Esophagus (tissue), 2 donors: ENCODE data around the gene CISH. TPM values are rescaled to one million over a fixed set of nuclear protein-coding genes. Genes with fewer than 3 reads are reported as not detected.

Experiments used
- H3K27ac ChIP-seq, 2 donors: one replicate each; pipeline ENCODE4 v1.5.1; 2013; ENCODE audit warnings: low read depth in 2 of 2, mild to moderate bottlenecking in 2 of 2, inconsistent platforms in 1 of 2, low read length in 1 of 2, moderate library complexity in 1 of 2
- H3K27me3 ChIP-seq, 2 donors: one replicate each; pipeline ENCODE4 v1.6.1; 2013; ENCODE audit warnings: low read length in 2 of 2, control low read depth in 1 of 2, mild to moderate bottlenecking in 1 of 2; ENCODE audit not compliant: insufficient read depth in 2 of 2, control insufficient read depth in 1 of 2
- H3K36me3 ChIP-seq, 2 donors: one replicate each; pipeline ENCODE4 v1.6.1; 2013; ENCODE audit warnings: low read length in 1 of 2; ENCODE audit not compliant: control insufficient read depth in 2 of 2, insufficient read depth in 2 of 2
- H3K4me1 ChIP-seq, 2 donors: one replicate each; pipeline ENCODE4 v1.6.1; 2013; ENCODE audit warnings: low read length in 1 of 2; ENCODE audit not compliant: control insufficient read depth in 2 of 2, insufficient read depth in 2 of 2
- H3K4me3 ChIP-seq, 2 donors: one replicate each; pipeline ENCODE4 v1.5.1; 2013; ENCODE audit warnings: low read length in 2 of 2, mild to moderate bottlenecking in 2 of 2, low read depth in 1 of 2, moderate library complexity in 1 of 2
- H3K9me3 ChIP-seq, 2 donors: one replicate each; pipeline ENCODE4 v1.6.1; 2013; ENCODE audit warnings: mild to moderate bottlenecking in 2 of 2, low read depth in 1 of 2, low read length in 1 of 2, moderate library complexity in 1 of 2; ENCODE audit not compliant: control insufficient read depth in 2 of 2, insufficient read depth in 1 of 2
- WGBS, 2 donors: extraction: QIAGEN DNeasy Blood & Tissue Kit; methylation state at CpG; one replicate each; pipeline ENCODE4 v1.1.7; 2013; 5-methylcytosine and 5-hydroxymethylcytosine counted together
- polyA plus RNA-seq, 2 donors: library from polyadenylated mRNA; stranded (reverse); fragments of 200-250 nt; gene quantifications; one replicate each; pipeline ENCODE4 v1.2.3, GENCODE V29; 2013
- donor health status: healthy with polysubstance abuse.
- donor health status: Bipolar disorder and iron deficiency.

CISH gene
- polyA plus RNA-seq, 2 donors, result 5.5 to 7.0 TPM

DNA sequence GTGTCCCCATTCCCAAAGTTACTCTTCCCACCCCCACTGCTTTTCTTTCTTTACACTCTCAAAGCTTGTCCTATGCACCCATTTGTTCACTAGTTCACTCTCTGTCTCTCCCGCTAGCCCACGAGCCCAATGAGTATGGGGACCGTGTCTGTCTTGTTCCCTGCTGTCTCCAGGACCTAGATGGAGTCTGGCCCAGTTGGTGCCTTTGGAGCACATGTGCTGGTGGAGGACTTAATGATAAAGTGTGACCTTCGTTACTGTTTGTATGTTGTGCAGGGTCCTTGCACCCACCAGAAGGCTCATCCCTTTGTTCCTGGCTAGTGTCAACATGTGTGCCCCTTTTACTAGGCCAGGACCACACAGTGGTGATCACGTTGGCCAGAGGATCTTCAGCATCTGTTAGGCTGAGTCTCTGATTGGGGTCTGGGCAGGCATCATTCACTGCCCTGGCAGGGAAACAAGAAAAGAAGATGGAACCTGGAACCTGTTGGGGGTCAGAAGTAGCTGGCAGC lies 7.4 kb downstream of the CISH start:
- peaks cover 11 to 77% of the 10 kb centered on the region in 2 donors for H3K4me1 ChIP-seq
- H3K9me3 ChIP-seq, result no peaks in the 10 kb centered on the region
- H3K36me3 ChIP-seq, result peaks cover 0 to 26% of the 10 kb centered on the region in 2 donors
- 79 to 82% methylated on average over 5 of the region's 5 CpGs for WGBS, 2 donors
- no peaks in the 10 kb centered on the region for H3K27me3 ChIP-seq
- no peak overlapping the region for H3K4me3 ChIP-seq
- peak overlapping the region in 1 of 2 donors; percentile 44 for H3K27ac ChIP-seq

DNA sequence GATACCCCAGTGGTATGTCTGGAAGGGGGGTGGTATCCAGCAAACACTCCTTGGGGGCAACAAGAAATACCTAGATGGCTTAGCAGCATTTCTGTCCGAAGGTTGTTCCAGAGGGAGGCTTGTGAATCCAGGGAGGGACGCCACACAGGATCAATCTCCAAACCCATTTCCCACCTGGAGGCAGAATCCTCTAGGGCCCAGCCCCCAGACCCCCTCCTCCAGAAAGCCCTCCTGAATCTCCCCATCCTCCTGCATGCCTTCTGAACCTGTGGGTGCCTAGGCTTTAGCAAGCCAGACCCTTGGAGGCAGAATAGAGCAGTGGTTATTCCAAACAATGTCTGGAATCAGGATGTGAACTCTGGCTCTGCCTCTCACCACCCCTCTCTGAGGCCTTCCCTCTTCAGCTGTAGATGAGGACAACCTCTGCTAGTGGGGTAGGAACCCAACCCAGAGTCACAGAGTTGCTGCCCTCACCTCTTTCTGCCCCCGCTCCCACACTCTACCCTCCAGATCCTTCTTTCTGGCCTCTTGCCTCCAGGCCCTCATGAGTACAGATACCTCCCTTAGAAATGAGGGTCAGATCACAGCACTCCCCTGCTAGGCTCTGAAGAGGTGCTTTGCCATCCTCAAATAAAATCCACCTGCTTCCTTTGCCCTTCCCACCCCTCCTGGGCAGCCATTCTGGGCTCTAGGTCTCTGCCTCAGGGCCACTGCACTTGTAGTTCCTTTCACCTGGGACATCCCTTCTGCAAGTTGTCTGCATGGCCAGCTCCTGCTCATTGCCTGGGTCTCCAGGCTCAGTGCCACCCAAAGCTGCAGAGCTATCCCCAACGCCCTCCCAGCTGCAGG lies 8.1 kb downstream of the CISH start:
- Histone ChIP-seq H3K4me3 (no peak overlapping the region), H3K9me3 (no peaks in the 10 kb centered on the region), H3K36me3 (peaks cover 0 to 26% of the 10 kb centered on the region in 2 donors), H3K4me1 (peaks cover 11 to 79% of the 10 kb centered on the region in 2 donors), H3K27me3 (no peaks in the 10 kb centered on the region), H3K27ac (peak overlapping the region; percentile 99)
- WGBS, 2 donors, result 56 to 67% methylated on average over 4 of the region's 4 CpGs

DNA sequence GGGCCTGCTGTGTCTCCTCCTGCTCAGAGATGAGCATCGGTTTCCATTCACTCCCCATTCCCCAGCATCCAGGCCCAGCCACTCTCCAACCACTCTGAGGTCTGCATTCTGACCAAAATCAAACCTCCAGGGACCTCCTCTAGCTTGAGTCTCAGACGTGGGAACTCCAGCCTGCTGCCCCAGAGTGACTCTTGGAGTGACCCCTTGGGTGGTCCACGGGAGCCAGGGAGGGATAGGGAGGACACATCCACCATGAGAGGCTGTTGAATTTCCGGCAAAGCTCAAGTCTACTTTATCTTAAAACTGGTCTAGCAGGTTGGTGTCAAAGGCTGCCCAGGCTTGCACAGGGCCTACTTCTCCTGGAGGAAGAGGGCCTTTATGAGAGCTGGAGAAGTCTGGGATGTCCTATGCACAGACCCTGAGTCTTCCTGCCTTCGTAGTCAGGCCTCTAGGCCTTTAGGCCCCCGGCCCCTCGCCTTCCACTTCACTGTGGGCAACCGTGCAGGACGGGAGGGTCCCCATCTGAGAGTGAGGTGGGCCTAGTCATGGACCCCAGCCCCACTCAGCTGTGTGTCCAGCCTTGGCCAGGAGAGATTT lies 8.9 kb downstream of the CISH start:
- Histone ChIP-seq H3K27me3 (no peaks in the 10 kb centered on the region), H3K36me3 (peaks cover 0 to 21% of the 10 kb centered on the region in 2 donors), H3K4me3 (no peak overlapping the region), H3K9me3 (no peaks in the 10 kb centered on the region), H3K27ac (peak overlapping the region; percentile 99), H3K4me1 (peaks cover 11 to 72% of the 10 kb centered on the region in 2 donors)
- WGBS, 2 donors, result 45 to 52% methylated on average over 9 of the region's 9 CpGs

DNA sequence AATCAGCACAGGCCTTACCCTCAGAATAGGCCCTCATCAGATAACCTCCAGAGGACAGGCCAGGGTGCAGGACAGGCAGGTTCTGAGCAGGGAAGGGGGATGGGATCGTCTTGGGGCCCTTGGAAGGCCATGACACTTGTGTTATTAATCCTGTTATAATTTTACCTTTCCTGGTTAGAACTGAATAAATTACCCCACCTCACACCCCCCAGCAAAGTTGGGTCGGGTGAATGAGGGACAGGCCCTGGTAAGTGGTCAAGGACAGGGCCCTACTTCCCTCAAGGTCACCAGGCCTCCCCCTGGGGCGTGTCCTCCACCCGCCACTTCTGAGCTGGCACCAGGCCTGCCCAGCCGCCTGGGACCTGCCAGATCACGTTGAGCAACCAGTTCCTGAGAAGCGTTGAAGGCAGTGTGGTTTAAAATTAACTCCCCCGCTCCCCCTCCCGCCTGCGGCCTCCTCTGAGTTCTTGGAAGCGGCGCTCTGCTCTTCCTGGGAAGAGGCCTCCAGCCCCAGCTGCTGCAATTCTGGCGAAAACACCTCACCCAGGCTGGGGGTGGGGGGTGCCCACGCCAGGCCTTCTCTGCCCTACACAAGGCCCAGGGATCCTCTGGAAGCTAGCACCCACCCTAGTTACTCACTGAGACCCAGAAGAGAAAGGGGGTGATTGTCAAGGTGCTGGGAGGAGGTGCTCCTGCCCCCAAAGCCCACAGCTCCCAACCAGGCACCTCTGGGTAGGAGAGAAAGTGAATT lies 10.6 kb downstream of the CISH start:
- 1% methylated on average over 12 to 14 of the region's 14 CpGs for WGBS, 2 donors
- Histone ChIP-seq H3K4me3 (no peak overlapping the region), H3K4me1 (peaks cover 11 to 61% of the 10 kb centered on the region in 2 donors)

DNA sequence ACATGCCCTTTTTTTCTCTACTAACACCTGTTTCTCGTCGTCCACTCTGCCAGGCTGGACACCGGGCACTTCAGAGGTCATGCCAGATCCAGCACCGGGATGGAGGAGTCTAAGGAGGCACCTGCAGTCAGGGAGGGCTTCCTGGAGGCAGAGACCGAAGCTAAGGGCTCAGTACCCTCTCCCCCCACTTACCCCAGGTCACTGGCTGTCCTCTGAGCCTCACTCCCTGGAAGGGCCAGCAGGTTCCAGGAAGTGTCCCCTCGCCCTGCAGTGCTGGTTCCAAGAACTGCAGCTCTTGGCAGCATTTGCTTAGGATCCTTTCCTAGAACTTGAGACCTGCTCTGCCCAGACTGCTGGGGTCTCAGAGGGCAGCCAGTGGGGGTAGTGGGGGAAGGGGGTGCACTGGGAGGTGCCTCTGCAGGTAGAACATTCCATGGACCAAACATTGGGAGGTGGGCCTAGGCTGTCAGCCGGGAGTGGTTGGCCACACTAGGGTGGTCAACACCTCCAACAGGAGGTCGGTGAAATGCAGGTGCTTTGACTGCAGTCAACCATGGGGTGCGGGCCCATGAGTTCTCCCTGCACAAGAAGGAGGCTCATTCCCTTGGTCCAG lies 11.3 kb downstream of the CISH start:
- peaks cover 0 to 11% of the 10 kb centered on the region in 2 donors for H3K36me3 ChIP-seq
- peak overlapping the region; percentile 99 for H3K27ac ChIP-seq
- 59 to 71% methylated on average over 9 of the region's 9 CpGs for WGBS, 2 donors
- peaks cover 11 to 54% of the 10 kb centered on the region in 2 donors for H3K4me1 ChIP-seq
- H3K9me3 ChIP-seq, result no peaks in the 10 kb centered on the region
- H3K27me3 ChIP-seq, result no peaks in the 10 kb centered on the region
- H3K4me3 ChIP-seq, result no peak overlapping the region

More for the DNA sequence above, 10.6 kb downstream of the CISH start:
- Histone ChIP-seq H3K27ac (peak overlapping the region; percentile 99), H3K36me3 (peaks cover 0 to 11% of the 10 kb centered on the region in 2 donors), H3K27me3 (no peaks in the 10 kb centered on the region), H3K9me3 (no peaks in the 10 kb centered on the region)

DNA sequence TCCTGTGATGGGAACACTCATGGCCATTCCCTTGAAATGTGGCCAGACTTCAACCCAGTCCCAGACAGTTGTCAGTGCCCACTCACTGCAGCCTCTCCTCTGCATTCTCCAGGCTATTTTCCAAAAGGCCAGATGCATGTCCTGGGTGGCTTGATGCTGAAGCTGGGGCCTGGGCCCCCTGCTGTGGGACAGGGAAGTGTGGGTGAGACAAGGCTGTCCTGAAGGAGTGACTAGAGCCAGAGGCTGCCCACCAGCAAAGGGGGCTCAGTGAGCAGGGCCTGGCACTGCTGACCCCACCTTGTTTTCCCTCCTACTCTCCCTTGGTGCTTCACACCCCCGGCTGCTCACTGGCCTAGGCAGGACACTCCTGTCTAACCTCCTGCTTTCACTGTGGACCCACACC lies 11.9 kb downstream of the CISH start:
- Histone ChIP-seq H3K4me3 (no peak overlapping the region), H3K27ac (peak overlapping the region; percentile 99), H3K4me1 (peaks cover 11 to 48% of the 10 kb centered on the region in 2 donors), H3K27me3 (no peaks in the 10 kb centered on the region), H3K9me3 (no peaks in the 10 kb centered on the region), H3K36me3 (peaks cover 0 to 7% of the 10 kb centered on the region in 2 donors)
- WGBS, 2 donors, result 64 to 91% methylated on average over 1 of the region's 1 CpG

DNA sequence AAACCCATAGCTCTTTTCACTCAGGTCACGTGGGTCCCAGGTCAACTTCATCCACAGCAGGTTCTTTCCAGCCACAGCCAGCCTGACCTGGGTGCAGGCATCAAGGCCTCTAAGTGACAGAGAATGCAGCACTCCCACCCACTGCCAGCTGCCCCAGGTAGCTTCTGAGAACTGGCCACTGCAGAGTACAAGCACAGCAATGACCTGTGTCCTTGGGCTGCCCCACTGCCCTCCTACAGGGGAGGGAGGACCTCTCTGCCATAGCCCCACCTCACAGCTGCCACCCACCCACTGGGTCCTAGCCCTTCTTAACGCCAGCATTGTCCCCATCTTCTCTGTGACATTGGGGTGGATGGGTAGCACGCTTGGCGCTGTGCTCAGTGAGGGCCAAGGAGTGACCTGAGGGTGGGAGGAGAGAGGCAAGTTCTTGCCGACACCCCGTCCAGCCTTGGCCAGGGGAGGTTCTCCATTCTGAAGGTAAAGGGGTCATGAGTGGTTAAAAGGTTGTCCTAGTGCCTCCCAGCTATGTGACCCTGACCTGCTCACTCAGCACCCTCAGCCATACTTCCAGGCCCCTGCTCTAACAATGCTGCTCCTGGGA lies 12.4 kb downstream of the CISH start:
- Histone ChIP-seq H3K4me1 (peaks cover 11 to 44% of the 10 kb centered on the region in 2 donors), H3K27me3 (no peaks in the 10 kb centered on the region), H3K9me3 (no peaks in the 10 kb centered on the region), H3K4me3 (no peak overlapping the region), H3K27ac (peak overlapping the region in 1 of 2 donors; percentile 99), H3K36me3 (peaks cover 0 to 2% of the 10 kb centered on the region in 2 donors)
- 85 to 90% methylated on average over 6 of the region's 6 CpGs for WGBS, 2 donors

DNA sequence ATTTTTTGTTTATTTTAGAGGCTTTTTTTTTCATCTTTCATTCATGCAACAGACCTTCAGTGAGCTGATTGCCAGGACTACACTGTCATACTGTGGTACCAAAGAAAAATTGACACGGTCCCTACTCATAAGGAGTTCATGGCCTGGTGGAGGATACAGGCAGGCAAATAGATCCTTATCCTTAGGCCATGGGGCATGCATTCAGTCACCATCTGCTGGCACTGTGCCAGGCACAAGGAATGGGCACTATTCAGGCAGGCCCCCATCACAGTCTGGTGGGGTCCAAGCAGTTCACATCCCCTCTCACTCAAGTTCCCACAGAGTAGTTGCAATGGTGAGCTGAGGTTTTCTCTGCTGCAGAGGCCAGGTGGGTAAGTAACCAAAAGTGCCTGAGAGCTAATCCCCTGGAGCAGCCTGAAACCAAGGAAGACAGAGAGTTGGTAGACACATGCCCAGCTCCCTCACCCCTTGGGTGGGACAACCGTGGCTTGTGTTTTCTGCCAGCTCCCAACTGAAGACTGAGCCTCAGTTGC lies 17.3 kb downstream of the CISH start:
- H3K4me3 ChIP-seq, result no peak overlapping the region
- peaks cover 0 to 19% of the 10 kb centered on the region in 2 donors for H3K4me1 ChIP-seq
- no peaks in the 10 kb centered on the region for H3K36me3 ChIP-seq
- H3K9me3 ChIP-seq, result no peaks in the 10 kb centered on the region
- H3K27me3 ChIP-seq, result no peaks in the 10 kb centered on the region
- H3K27ac ChIP-seq, result no peak overlapping the region
- 19 to 43% methylated on average over 2 of the region's 2 CpGs for WGBS, 2 donors
